GM20000 (cell line): Measurements from ENCODE around the gene FZR1.

Experiments
- DNase-seq: peaks from one replicate; pipeline ENCODE4 v3.0.0; 2012; ENCODE audit warnings: low spot score
- CTCF ChIP-seq: IDR thresholded peaks from 2 replicates; pipeline ENCODE4 v1.5.1; 2012; ENCODE audit warnings: mild to moderate bottlenecking, control low read depth; ENCODE audit errors: extremely low read depth, missing control alignments

FZR1 gene

GRCh38 chr19:3536429-3537100 lies 30.5 kb downstream of the FZR1 start:
- TF ChIP-seq CTCF = no peak

GRCh38 chr19:3537101-3537437 lies 31.0 kb downstream of the FZR1 start:
- no peak for TF ChIP-seq CTCF

More at GRCh38 chr19:3536429-3537100, 30.5 kb downstream of the FZR1 start:
- DNase-seq = no peak

GRCh38 chr19:3537438-3538240 lies 31.5 kb downstream of the FZR1 start:
- TF ChIP-seq CTCF = no peak
- no peak for DNase-seq

More at GRCh38 chr19:3537101-3537437, 31.0 kb downstream of the FZR1 start:
- DNase-seq = no peak

- DNase-seq = no peak
- TF ChIP-seq CTCF = no peak
Observed at GRCh38 chr19:3538258-3538929, 32.3 kb downstream of the FZR1 start.

GRCh38 chr19:3538965-3539755 lies 33.0 kb downstream of the FZR1 start, which contains the start of gene TEKTIP1:
Gene TEKTIP1 (plus strand): TSS chr19:3539174. CDS start chr19:3539178, 4 bp downstream.
- no peak for TF ChIP-seq CTCF
- no peak for DNase-seq

- no peak for TF ChIP-seq CTCF
Observed at GRCh38 chr19:3539756-3540118, 33.6 kb downstream of the FZR1 start.

More at GRCh38 chr19:3539756-3540118, 33.6 kb downstream of the FZR1 start:
- no peak for DNase-seq
